GM10847 (cell line): ENCODE measurements around the gene FARSB.

Experiments used
- POLR2A ChIP-seq: IDR thresholded peaks from 2 replicates; pipeline ENCODE4 v1.6.1; 2011; ENCODE audit not compliant: insufficient read length; ENCODE audit errors: extremely low read depth

FARSB gene

GRCh38 chr2:222561817-222562645 is 93.9 kb downstream of the FARSB start:
- no peak for TF ChIP-seq POLR2A

- no peak for TF ChIP-seq POLR2A
These were observed 94.7 kb downstream of the FARSB start for GRCh38 chr2:222561151-222561550.

GRCh38 chr2:222554517-222554916 is 101.4 kb downstream of the FARSB start:
- TF ChIP-seq POLR2A: no peak

GRCh38 chr2:222548992-222549391 is 106.9 kb downstream of the FARSB start:
- TF ChIP-seq POLR2A: no peak

GRCh38 chr2:222547083-222547482 is 108.8 kb downstream of the FARSB start:
- TF ChIP-seq POLR2A: no peak

GRCh38 chr2:222545823-222546795 is 109.8 kb downstream of the FARSB start:
- TF ChIP-seq POLR2A: no peak

GRCh38 chr2:222544661-222545060 is 111.2 kb downstream of the FARSB start:
- no peak for TF ChIP-seq POLR2A

GRCh38 chr2:222538535-222538934 is 117.4 kb downstream of the FARSB start:
- no peak for TF ChIP-seq POLR2A

GRCh38 chr2:222535477-222535876 is 120.4 kb downstream of the FARSB start:
- TF ChIP-seq POLR2A: no peak

- no peak for TF ChIP-seq POLR2A
These were observed 123.6 kb downstream of the FARSB start for GRCh38 chr2:222532315-222532714.

GRCh38 chr2:222526480-222527277 is 129.2 kb downstream of the FARSB start:
- TF ChIP-seq POLR2A: no peak

- TF ChIP-seq POLR2A: no peak
These were observed 130.1 kb downstream of the FARSB start for GRCh38 chr2:222525811-222526210.

- TF ChIP-seq POLR2A: no peak
These were observed 131.9 kb downstream of the FARSB start for GRCh38 chr2:222523783-222524544.

- no peak for TF ChIP-seq POLR2A
These were observed 133.8 kb downstream of the FARSB start for GRCh38 chr2:222522082-222522481.
